Measurements from ENCODE around the gene PRELID3B.

Gene PRELID3B

DNA sequence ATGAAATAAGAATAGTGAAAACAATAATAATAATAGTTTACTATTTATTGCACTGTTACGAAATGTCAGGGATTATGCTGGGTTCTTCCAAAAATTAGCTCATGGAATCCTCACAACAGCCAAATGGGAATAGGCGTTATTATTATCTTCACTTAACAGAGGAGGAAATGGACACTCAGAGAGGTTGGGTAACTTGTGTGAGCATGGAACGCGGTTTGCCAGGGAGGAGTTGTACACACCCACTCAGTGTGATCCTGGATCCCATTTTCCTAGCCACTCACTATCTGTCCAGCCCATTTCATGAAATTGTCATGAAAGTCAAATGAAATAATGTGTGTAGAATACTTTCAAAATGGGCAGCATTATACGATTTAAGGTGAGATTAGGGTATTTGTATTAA, 56.9 kb downstream of the PRELID3B start:
- no peak overlapping the region for H2BK12ac ChIP-seq (ENCODE audit: low read length)

DNA sequence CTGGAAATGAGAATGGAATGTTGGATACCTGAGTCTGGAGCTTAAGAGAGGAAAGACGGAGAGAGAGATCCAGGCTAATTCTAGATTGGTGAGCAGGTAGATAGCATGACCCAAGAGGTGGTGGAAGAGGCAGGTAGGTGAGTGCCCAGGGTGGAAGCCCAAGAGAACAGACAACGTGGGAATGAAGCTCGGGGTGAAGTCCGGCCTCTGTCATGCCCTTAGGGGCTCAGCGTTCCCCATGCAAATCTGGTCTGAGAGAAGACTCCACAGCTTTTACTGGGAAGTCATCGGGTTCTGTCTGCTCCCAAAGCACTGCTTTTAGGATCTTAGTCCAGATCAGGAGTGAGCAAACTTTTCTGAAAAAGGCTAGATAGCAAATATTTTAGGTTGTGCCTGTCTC, 57.9 kb downstream of the PRELID3B start:
- Histone ChIP-seq H3K4me1 (ENCODE audit: control insufficient read depth in 1 of 2, insufficient read depth in 2 of 2, low read length in 2 of 2) (peaks cover 6 to 13% of the 10 kb centered on the region in 2 experiments), H3K79me1 (ENCODE audit: low read length) (peaks cover 9% of the 10 kb centered on the region), H3K9ac (ENCODE audit: low read length) (no peak overlapping the region), H2BK5ac (ENCODE audit: low read depth, low read length, poor library complexity) (no peak overlapping the region), H3K9me3 (ENCODE audit: insufficient read depth, low read depth, low read length) (no peaks in the 10 kb centered on the region), H2BK120ac (ENCODE audit: insufficient read depth, low read length, poor library complexity) (no peak overlapping the region), H2AFZ (ENCODE audit: insufficient read depth, low read length, poor library complexity) (no peak overlapping the region), H3K18ac (ENCODE audit: low read length) (no peak overlapping the region), H3K23ac (ENCODE audit: low read length) (no peak overlapping the region), H4K91ac (ENCODE audit: low read depth, low read length) (no peak overlapping the region), H4K8ac (ENCODE audit: low read depth, low read length) (no peak overlapping the region), H4K12ac (ENCODE audit: low read depth, low read length) (no peak overlapping the region), H3K4ac (ENCODE audit: low read depth, low read length) (no peak overlapping the region), H3K14ac (ENCODE audit: low read length) (no peak overlapping the region), H2AK5ac (ENCODE audit: low read length) (no peak overlapping the region), H2BK12ac (ENCODE audit: low read length) (no peak overlapping the region), H3K27ac (ENCODE audit: low read depth, low read length) (no peak overlapping the region), H3K4me2 (ENCODE audit: low read length) (no peak overlapping the region), H3K27me3 (ENCODE audit: insufficient read depth, low read length) (no peaks in the 10 kb centered on the region), H3K4me3 (ENCODE audit: low read depth, low read length) (no peak overlapping the region), H3K79me2 (ENCODE audit: control insufficient read depth, insufficient read depth, low read length, poor library complexity) (peaks cover 6% of the 10 kb centered on the region), H3K36me3 (ENCODE audit: control insufficient read depth in 1 of 2, insufficient read depth in 2 of 2, low read length in 2 of 2) (peaks cover 19 to 23% of the 10 kb centered on the region in 2 experiments)
- no CpG with 5 or more reads among the region's 6 CpGs for WGBS (ENCODE audit: extremely low coverage, insufficient coverage, insufficient read length)
- no peak for DNase-seq

More for the DNA sequence above, 56.9 kb downstream of the PRELID3B start:
- no peak overlapping the region for H3K4me3 ChIP-seq (ENCODE audit: low read depth, low read length)
- peaks cover 24 to 27% of the 10 kb centered on the region in 2 experiments for H3K36me3 ChIP-seq (ENCODE audit: control insufficient read depth in 1 of 2, insufficient read depth in 2 of 2, low read length in 2 of 2)
- no peak overlapping the region for H2AFZ ChIP-seq (ENCODE audit: insufficient read depth, low read length, poor library complexity)
- H3K4me2 ChIP-seq (ENCODE audit: low read length) = no peak overlapping the region
- H3K79me1 ChIP-seq (ENCODE audit: low read length) = peaks cover 9% of the 10 kb centered on the region
- no peak overlapping the region for H3K9ac ChIP-seq (ENCODE audit: low read length)
- H3K27ac ChIP-seq (ENCODE audit: low read depth, low read length) = no peak overlapping the region
- no peak overlapping the region for H2AK5ac ChIP-seq (ENCODE audit: low read length)
- no peak overlapping the region for H2BK5ac ChIP-seq (ENCODE audit: low read depth, low read length, poor library complexity)
- no peak for DNase-seq
- H3K23ac ChIP-seq (ENCODE audit: low read length) = no peak overlapping the region
- peaks cover 6 to 13% of the 10 kb centered on the region in 2 experiments for H3K4me1 ChIP-seq (ENCODE audit: control insufficient read depth in 1 of 2, insufficient read depth in 2 of 2, low read length in 2 of 2)
- H4K91ac ChIP-seq (ENCODE audit: low read depth, low read length) = no peak overlapping the region
- H3K14ac ChIP-seq (ENCODE audit: low read length) = no peak overlapping the region
- H3K79me2 ChIP-seq (ENCODE audit: control insufficient read depth, insufficient read depth, low read length, poor library complexity) = peaks cover 6% of the 10 kb centered on the region
- no peaks in the 10 kb centered on the region for H3K27me3 ChIP-seq (ENCODE audit: insufficient read depth, low read length)
- H4K8ac ChIP-seq (ENCODE audit: low read depth, low read length) = no peak overlapping the region
- WGBS (ENCODE audit: extremely low coverage, insufficient coverage, insufficient read length) = 100% methylated on average over 1 of the region's 5 CpGs
- H2BK120ac ChIP-seq (ENCODE audit: insufficient read depth, low read length, poor library complexity) = no peak overlapping the region
- no peaks in the 10 kb centered on the region for H3K9me3 ChIP-seq (ENCODE audit: insufficient read depth, low read depth, low read length)
- no peak overlapping the region for H4K12ac ChIP-seq (ENCODE audit: low read depth, low read length)
- H3K4ac ChIP-seq (ENCODE audit: low read depth, low read length) = no peak overlapping the region
- H3K18ac ChIP-seq (ENCODE audit: low read length) = no peak overlapping the region

All from trophoblast cell (in vitro differentiated cells and primary cell).